ENCODE measurements around the gene AIRE. TPM values are rescaled to one million over a fixed set of nuclear protein-coding genes. Genes with fewer than 3 reads are reported as not detected.

Gene AIRE
- total and polyA plus RNA-seq, 9 donors: not detected

- WGBS, 3 donors: 37 to 68% (median 40%) methylated on average over 12 of the region's 12 CpGs
- no peak for TF ChIP-seq POLR2A (IDR thresholded peaks at IDR 0.05)
- TF ChIP-seq, protein P1, sequence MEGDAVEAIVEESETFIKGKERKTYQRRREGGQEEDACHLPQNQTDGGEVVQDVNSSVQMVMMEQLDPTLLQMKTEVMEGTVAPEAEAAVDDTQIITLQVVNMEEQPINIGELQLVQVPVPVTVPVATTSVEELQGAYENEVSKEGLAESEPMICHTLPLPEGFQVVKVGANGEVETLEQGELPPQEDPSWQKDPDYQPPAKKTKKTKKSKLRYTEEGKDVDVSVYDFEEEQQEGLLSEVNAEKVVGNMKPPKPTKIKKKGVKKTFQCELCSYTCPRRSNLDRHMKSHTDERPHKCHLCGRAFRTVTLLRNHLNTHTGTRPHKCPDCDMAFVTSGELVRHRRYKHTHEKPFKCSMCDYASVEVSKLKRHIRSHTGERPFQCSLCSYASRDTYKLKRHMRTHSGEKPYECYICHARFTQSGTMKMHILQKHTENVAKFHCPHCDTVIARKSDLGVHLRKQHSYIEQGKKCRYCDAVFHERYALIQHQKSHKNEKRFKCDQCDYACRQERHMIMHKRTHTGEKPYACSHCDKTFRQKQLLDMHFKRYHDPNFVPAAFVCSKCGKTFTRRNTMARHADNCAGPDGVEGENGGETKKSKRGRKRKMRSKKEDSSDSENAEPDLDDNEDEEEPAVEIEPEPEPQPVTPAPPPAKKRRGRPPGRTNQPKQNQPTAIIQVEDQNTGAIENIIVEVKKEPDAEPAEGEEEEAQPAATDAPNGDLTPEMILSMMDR (IDR thresholded peaks at IDR 0.05): no peak
- no peak for TF ChIP-seq EP300 (IDR thresholded peaks at IDR 0.05)
- no peaks in the 10 kb centered on the region for H3K9me3 ChIP-seq
- H3K36me3 ChIP-seq: no peaks in the 10 kb centered on the region
- H3K27me3 ChIP-seq: no peaks in the 10 kb centered on the region
- intact Hi-C loops (cut with DNase I): loop anchor here in 2 of 4 donors (5.0 to 10.0 kb wide), 3 partner anchors 41 to 484 kb away; partner anchors contain the start of gene CFAP410 (in 1 of the 2)
- DNase-seq: no peak
- H3K4me1 ChIP-seq (ENCODE audit: insufficient read depth): peaks cover 5% of the 10 kb centered on the region
- no peak overlapping the region for H3K4me3 ChIP-seq
- no peak overlapping the region for H3K27ac ChIP-seq
Observed at GRCh38 chr21:44296103-44296519, 10.4 kb downstream of the AIRE start.

- Histone ChIP-seq H3K4me3 (no peak overlapping the region), H3K9me3 (no peaks in the 10 kb centered on the region), H3K4me1 (ENCODE audit: insufficient read depth) (peaks cover 12% of the 10 kb centered on the region), H3K27me3 (no peaks in the 10 kb centered on the region), H3K27ac (no peak overlapping the region), H3K36me3 (no peaks in the 10 kb centered on the region)
- 53 to 63% (median 61%) methylated on average over 11 to 13 of the region's 13 CpGs for WGBS, 3 donors
- TF ChIP-seq, protein P1 (IDR thresholded peaks at IDR 0.05): no peak
- TF ChIP-seq EP300 (IDR thresholded peaks at IDR 0.05) (no peak), POLR2A (IDR thresholded peaks at IDR 0.05) (no peak)
- DNase-seq: no peak
- intact Hi-C loops (cut with DNase I): loop anchor here in 2 of 4 donors (5.0 to 10.0 kb wide), 3 partner anchors 40 to 485 kb away; partner anchors contain the start of gene CFAP410 (in 1 of the 2)
Observed at GRCh38 chr21:44296916-44297315, 11.2 kb downstream of the AIRE start.

DNA sequence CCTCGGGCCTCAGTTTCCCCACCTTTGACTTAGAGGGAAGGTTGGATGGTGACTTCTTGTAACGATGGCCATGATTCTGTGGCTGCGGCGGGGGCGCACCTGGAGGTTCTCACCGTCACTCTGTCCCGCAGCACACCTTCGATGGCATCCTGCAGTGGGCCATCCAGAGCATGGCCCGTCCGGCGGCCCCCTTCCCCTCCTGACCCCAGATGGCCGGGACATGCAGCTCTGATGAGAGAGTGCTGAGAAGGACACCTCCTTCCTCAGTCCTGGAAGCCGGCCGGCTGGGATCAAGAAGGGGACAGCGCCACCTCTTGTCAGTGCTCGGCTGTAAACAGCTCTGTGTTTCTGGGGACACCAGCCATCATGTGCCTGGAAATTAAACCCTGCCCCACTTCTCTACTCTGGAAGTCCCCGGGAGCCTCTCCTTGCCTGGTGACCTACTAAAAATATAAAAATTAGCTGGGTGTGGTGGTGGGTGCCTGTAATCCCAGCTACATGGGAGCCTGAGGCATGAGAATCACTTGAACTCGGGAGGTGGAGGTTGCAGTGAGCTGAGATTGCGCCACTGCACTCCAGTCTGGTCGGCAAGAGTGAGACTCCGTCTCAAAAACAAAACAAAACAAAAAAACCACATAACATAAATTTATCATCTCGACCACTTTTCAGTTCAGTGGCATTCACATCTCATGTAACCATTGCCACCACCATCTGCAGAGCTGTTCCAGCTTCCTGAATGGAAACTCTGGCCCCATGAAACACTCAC is 12.0 kb downstream of the AIRE start:
- peak; percentile 64 to 83 (median 73) for DNase-seq
- Histone ChIP-seq H3K9me3 (no peaks in the 10 kb centered on the region), H3K27me3 (no peaks in the 10 kb centered on the region), H3K36me3 (no peaks in the 10 kb centered on the region), H3K27ac (no peak overlapping the region), H3K4me1 (ENCODE audit: insufficient read depth) (peaks cover 13% of the 10 kb centered on the region), H3K4me3 (no peak overlapping the region)
- WGBS, 3 donors: 19 to 21% (median 21%) methylated on average over 22 of the region's 22 CpGs
- intact Hi-C loops (cut with DNase I): loop anchor here in 2 of 4 donors (5.0 to 10.0 kb wide), 3 partner anchors 40 to 485 kb away; partner anchors contain the start of gene CFAP410 (in 1 of the 2)
- TF ChIP-seq EP300 (IDR thresholded peaks at IDR 0.05): no peak
- TF ChIP-seq, protein P1 (IDR thresholded peaks at IDR 0.05): peak in 2 of 3 donors; percentile 45 to 58
- TF ChIP-seq POLR2A (IDR thresholded peaks at IDR 0.05): no peak

DNA sequence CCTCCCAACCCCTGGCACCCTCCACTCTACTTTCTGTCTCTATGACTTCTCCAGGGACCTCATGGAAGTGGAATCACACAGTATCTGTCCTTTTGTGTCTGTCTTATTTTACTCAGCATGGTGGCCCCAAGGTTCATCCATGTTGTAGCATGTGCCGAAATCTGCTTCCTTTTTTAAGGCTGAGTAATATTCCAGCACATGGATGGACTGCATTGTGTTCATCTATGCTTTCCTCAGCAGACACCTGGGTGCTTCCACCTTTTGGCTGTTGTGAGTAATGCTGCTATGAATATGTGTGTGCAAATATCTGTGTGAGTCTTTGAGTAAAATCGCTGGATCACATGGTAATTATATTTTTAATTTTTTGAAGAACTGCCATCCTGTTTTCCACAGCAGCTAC is 12.6 kb downstream of the AIRE start:
- H3K27ac ChIP-seq: no peak overlapping the region
- DNase-seq: no peak
- no peaks in the 10 kb centered on the region for H3K27me3 ChIP-seq
- peaks cover 13% of the 10 kb centered on the region for H3K4me1 ChIP-seq (ENCODE audit: insufficient read depth)
- TF ChIP-seq POLR2A (IDR thresholded peaks at IDR 0.05): no peak
- TF ChIP-seq, protein P1 (IDR thresholded peaks at IDR 0.05): no peak
- no peak for TF ChIP-seq EP300 (IDR thresholded peaks at IDR 0.05)
- no peak overlapping the region for H3K4me3 ChIP-seq
- no peaks in the 10 kb centered on the region for H3K36me3 ChIP-seq
- WGBS, 3 donors: 77 to 82% (median 78%) methylated on average over 2 of the region's 2 CpGs
- intact Hi-C loops (cut with DNase I): loop anchor here in 2 of 4 donors (5.0 to 10.0 kb wide), 3 partner anchors 39 to 486 kb away; partner anchors contain the start of gene CFAP410 (in 1 of the 2)
- H3K9me3 ChIP-seq: no peaks in the 10 kb centered on the region

Data from ovary (tissue), 9 donors.